K562 (cell line): Measurements from ENCODE around the gene NBPF3. TPM values are rescaled to one million over a fixed set of nuclear protein-coding genes. Genes with fewer than 3 reads are reported as not detected.

Experiments
- CREM ChIP-seq: IDR thresholded peaks from 2 replicates; pipeline ENCODE4 v1.6.1; 2014; ENCODE audit warnings: antibody characterized with exemption, low read depth
- E2F6 ChIP-seq, 2 experiments: IDR thresholded peaks; 2 replicates each; pipeline ENCODE4 v1.6.1; 2011; ENCODE audit warnings: borderline replicate concordance in 1 of 2, control low read depth in 1 of 2, low read depth in 1 of 2, low read length in 1 of 2, mild to moderate bottlenecking in 1 of 2, mixed read lengths in 1 of 2, moderate library complexity in 1 of 2; ENCODE audit not compliant: insufficient read depth in 1 of 2, insufficient read length in 1 of 2, poor library complexity in 1 of 2, severe bottlenecking in 1 of 2; ENCODE audit errors: extremely low read depth in 1 of 2
- FIP1L1 ChIP-seq: fragments of 200-400 bp; formaldehyde crosslinking; IDR thresholded peaks from 2 replicates; pipeline ENCODE4 v1.6.1; 2018; ENCODE audit warnings: mild to moderate bottlenecking, low read depth, low read length; ENCODE audit not compliant: poor library complexity, severe bottlenecking
- KDM5B ChIP-seq: fragments of 200-600 bp; sonication (generic); IDR thresholded peaks from 2 replicates; pipeline ENCODE4 v1.6.1; 2012; ENCODE audit warnings: low read depth, mild to moderate bottlenecking, moderate library complexity, low read length, control low read depth, inconsistent platforms; ENCODE audit not compliant: insufficient replicate concordance
- MGA ChIP-seq: fragments of 450-650 bp; IDR thresholded peaks from 2 replicates; pipeline ENCODE4 v1.6.1; 2016; ENCODE audit warnings: mild to moderate bottlenecking, moderate library complexity
- RBFOX2 ChIP-seq: fragments of 200-400 bp; formaldehyde crosslinking; IDR thresholded peaks from 2 replicates; pipeline ENCODE4 v1.6.1; 2017; ENCODE audit warnings: low read depth, mild to moderate bottlenecking, low read length, moderate library complexity
- TAF1 ChIP-seq: IDR thresholded peaks from 2 replicates; pipeline ENCODE4 v1.6.1; 2011; ENCODE audit warnings: mild to moderate bottlenecking, low read length, moderate library complexity; ENCODE audit not compliant: insufficient read depth, control insufficient read depth, severe bottlenecking; ENCODE audit errors: extremely low read depth
- THAP12 ChIP-seq: fragments of 250-450 bp; sonication (Bioruptor Pico); IDR thresholded peaks from 2 replicates; pipeline ENCODE4 v1.9.0; 2021; ENCODE audit warnings: mild to moderate bottlenecking, inconsistent platforms
- polyA plus RNA-seq, 8 experiments: library from polyadenylated mRNA; depleted of rRNA in 4 of 8; stranded (reverse) in 5 of 8; unstranded in 3 of 8; fragments of >200 nt; fragmentation: Nextera tagmentation in 2 of 8; fragmentation: Illumina TruSeq in 1 of 8; extraction: Ambion mirVana in 2 of 8; extraction: Trizol in 1 of 8; gene quantifications; 2 replicates each; pipeline versions ENCODE4 v1.2.1 to v1.2.3, GENCODE V29; 2011 to 2014; ENCODE audit warnings: inconsistent platforms in 1 of 8, missing spikeins in 1 of 8
- total RNA-seq, 7 experiments: library from RNA; depleted of rRNA in 6 of 7; stranded (reverse); fragments of >200 nt in 6 of 7; fragmentation: Illumina TruSeq in 2 of 7; extraction: Trizol in 2 of 7; gene quantifications; 2 replicates each; pipeline versions ENCODE4 v1.2.1 to v1.2.3, GENCODE V29; 2011 to 2021; ENCODE audit warnings: low replicate concordance in 1 of 7

NBPF3 gene
- total and polyA plus RNA-seq, 9 of the 15 experiments (the other 6 are each of a cell fraction or from before 2014, with no cell fraction given) = 1.5 to 7.3 (median 5.4) TPM

- TF ChIP-seq THAP12 (CRISPR knock-in tag) (no peak), KDM5B (peak; percentile 42), MGA (0 out of 2 replicates have a peak, but pooled peaks have one; percentile 8), E2F6 (IDR thresholded peaks at IDR 0.05; ENCODE audit: borderline replicate concordance in 1 of 2, extremely low read depth in 1 of 2, insufficient read depth in 1 of 2, insufficient read length in 1 of 2, low read depth in 1 of 2, low read length in 1 of 2, poor library complexity in 1 of 2, severe bottlenecking in 1 of 2) (peak; percentile 11 to 27), TAF1 (peak; percentile 19), RBFOX2 (peak; percentile 66), FIP1L1 (peak; percentile 27), CREM (no peak)
These were observed at the start of gene NBPF3 (continued) for GRCh38 chr1:21439721-21440629.
